ENCODE measurements around the gene BCR. TPM values are rescaled to one million over a fixed set of nuclear protein-coding genes. Genes with fewer than 3 reads are reported as not detected.

The BCR gene
- polyA plus RNA-seq, 1 donor from 2014 or later: 57.5 TPM

DNA sequence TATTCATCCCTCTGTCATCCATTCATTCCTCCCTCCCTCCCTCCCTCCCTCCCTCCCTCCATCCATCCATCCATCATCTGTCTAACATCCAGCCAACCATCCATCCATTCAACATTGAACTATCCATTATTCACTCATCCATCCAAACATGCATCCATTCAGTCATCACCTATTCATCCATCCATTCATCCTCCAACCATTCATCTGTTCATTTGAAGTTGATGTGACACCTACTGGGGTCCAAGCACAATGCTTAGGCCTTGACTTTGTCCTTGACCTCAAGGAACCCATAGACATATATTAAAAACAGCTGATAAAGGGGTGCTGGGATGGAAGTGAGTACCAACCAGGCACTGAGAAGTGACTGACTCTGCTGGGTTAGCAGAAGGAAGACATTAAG lies 26.6 kb downstream of the BCR start:
- Histone ChIP-seq H4K20me1 (ENCODE audit: insufficient read depth) (no peaks in the 10 kb centered on the region), H3K4me2 (ENCODE audit: low read length) (no peak overlapping the region), H3K9me2 (ENCODE audit: insufficient read depth, low read length) (no peaks in the 10 kb centered on the region), H3K4me3 (ENCODE audit: low read length) (no peak overlapping the region), H3K9me3 (ENCODE audit: low read length) (no peaks in the 10 kb centered on the region), H3K79me2 (replicated peaks; ENCODE audit: insufficient read depth, low read length) (peaks cover 38% of the 10 kb centered on the region), H3F3A (ENCODE audit: insufficient read depth, low read length, poor library complexity, severe bottlenecking) (no peaks in the 10 kb centered on the region), H3K27ac (ENCODE audit: low read length) (no peak overlapping the region), H3K9ac (ENCODE audit: low read length) (no peak overlapping the region), H3K27me3 (ENCODE audit: insufficient read depth, low read depth, low read length) (no peaks in the 10 kb centered on the region), H3K36me3 (ENCODE audit: insufficient read depth, low read length) (no peaks in the 10 kb centered on the region), H2AFZ (ENCODE audit: low read depth, low read length) (no peak overlapping the region)
- TF ChIP-seq, protein P1, sequence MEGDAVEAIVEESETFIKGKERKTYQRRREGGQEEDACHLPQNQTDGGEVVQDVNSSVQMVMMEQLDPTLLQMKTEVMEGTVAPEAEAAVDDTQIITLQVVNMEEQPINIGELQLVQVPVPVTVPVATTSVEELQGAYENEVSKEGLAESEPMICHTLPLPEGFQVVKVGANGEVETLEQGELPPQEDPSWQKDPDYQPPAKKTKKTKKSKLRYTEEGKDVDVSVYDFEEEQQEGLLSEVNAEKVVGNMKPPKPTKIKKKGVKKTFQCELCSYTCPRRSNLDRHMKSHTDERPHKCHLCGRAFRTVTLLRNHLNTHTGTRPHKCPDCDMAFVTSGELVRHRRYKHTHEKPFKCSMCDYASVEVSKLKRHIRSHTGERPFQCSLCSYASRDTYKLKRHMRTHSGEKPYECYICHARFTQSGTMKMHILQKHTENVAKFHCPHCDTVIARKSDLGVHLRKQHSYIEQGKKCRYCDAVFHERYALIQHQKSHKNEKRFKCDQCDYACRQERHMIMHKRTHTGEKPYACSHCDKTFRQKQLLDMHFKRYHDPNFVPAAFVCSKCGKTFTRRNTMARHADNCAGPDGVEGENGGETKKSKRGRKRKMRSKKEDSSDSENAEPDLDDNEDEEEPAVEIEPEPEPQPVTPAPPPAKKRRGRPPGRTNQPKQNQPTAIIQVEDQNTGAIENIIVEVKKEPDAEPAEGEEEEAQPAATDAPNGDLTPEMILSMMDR (IDR thresholded peaks at IDR 0.05; ENCODE audit: poor library complexity, severe bottlenecking): no peak
- no peak for TF ChIP-seq MXI1 (conservative IDR thresholded peaks at IDR 0.05; ENCODE audit: poor library complexity, severe bottlenecking)
- no peak for TF ChIP-seq RAD21 (conservative IDR thresholded peaks at IDR 0.05)
- no peak for TF ChIP-seq REST (IDR thresholded peaks at IDR 0.05; ENCODE audit: borderline replicate concordance)
- TF ChIP-seq POLR2AphosphoS5 (IDR thresholded peaks at IDR 0.05): no peak
- TF ChIP-seq EZH2 (IDR thresholded peaks at IDR 0.05; ENCODE audit: borderline replicate concordance, insufficient read depth, low read length, poor library complexity, severe bottlenecking): no peak
- TF ChIP-seq TAF1 (IDR thresholded peaks at IDR 0.05; ENCODE audit: low read depth): no peak
- no peak for TF ChIP-seq EP300 (conservative IDR thresholded peaks at IDR 0.05; ENCODE audit: poor library complexity, severe bottlenecking)
- TF ChIP-seq SMC3 (conservative IDR thresholded peaks at IDR 0.05; ENCODE audit: poor library complexity): no peak

DNA sequence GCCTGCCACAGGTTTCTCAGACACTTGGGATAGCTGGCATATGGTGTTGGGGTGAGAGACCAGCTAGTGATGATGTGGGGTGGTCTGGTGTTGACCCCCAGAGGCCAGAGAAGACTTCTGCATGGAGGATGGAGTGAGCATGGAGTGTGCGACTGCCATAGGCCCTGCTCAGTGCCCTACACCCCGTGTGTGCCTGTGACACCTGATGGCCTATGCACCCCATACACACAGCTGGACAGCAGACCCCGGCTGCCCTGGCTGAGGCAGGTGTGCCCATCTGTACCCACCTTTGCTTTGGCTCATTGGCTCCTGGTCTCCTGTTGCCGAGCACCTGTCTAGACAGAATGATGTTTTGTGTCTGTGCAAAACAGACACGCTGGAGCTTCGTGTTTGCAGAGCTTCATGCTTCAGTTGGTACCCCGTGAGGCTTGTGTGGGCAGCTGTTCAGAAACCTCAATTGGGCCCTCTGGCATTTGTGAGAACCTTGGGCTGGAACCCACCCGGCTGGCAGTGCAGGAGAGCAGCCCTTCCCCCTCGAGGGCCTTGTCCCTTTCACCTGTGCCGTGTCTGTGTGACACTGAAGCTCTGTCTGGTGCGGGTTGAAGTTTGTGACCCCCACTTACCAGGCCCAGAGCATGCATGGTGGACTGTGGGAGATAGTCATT lies 27.6 kb downstream of the BCR start:
- Histone ChIP-seq H3K27ac (ENCODE audit: low read length) (no peak overlapping the region), H3K4me3 (ENCODE audit: low read length) (no peak overlapping the region), H3K9ac (ENCODE audit: low read length) (no peak overlapping the region), H3K79me2 (replicated peaks; ENCODE audit: insufficient read depth, low read length) (peaks cover 47% of the 10 kb centered on the region), H4K20me1 (ENCODE audit: insufficient read depth) (no peaks in the 10 kb centered on the region), H2AFZ (ENCODE audit: low read depth, low read length) (no peak overlapping the region), H3K9me2 (ENCODE audit: insufficient read depth, low read length) (no peaks in the 10 kb centered on the region), H3K36me3 (ENCODE audit: insufficient read depth, low read length) (no peaks in the 10 kb centered on the region), H3F3A (ENCODE audit: insufficient read depth, low read length, poor library complexity, severe bottlenecking) (no peaks in the 10 kb centered on the region), H3K9me3 (ENCODE audit: low read length) (no peaks in the 10 kb centered on the region), H3K4me2 (ENCODE audit: low read length) (no peak overlapping the region), H3K27me3 (ENCODE audit: insufficient read depth, low read depth, low read length) (no peaks in the 10 kb centered on the region)
- TF ChIP-seq SMC3 (conservative IDR thresholded peaks at IDR 0.05; ENCODE audit: poor library complexity): no peak
- TF ChIP-seq, protein P1 (IDR thresholded peaks at IDR 0.05; ENCODE audit: poor library complexity, severe bottlenecking): no peak
- no peak for TF ChIP-seq EZH2 (IDR thresholded peaks at IDR 0.05; ENCODE audit: borderline replicate concordance, insufficient read depth, low read length, poor library complexity, severe bottlenecking)
- TF ChIP-seq RAD21 (conservative IDR thresholded peaks at IDR 0.05): no peak
- TF ChIP-seq MXI1 (conservative IDR thresholded peaks at IDR 0.05; ENCODE audit: poor library complexity, severe bottlenecking): no peak
- no peak for TF ChIP-seq REST (IDR thresholded peaks at IDR 0.05; ENCODE audit: borderline replicate concordance)
- no peak for TF ChIP-seq POLR2AphosphoS5 (IDR thresholded peaks at IDR 0.05)
- no peak for TF ChIP-seq TAF1 (IDR thresholded peaks at IDR 0.05; ENCODE audit: low read depth)
- no peak for TF ChIP-seq EP300 (conservative IDR thresholded peaks at IDR 0.05; ENCODE audit: poor library complexity, severe bottlenecking)
